Natural killer cell (primary cell): ENCODE data around the gene LSAMP. TPM values are rescaled to one million over a fixed set of nuclear protein-coding genes. Genes with fewer than 3 reads are reported as not detected.

ENCODE experiments used
- ATAC-seq, 3 donors: fragments of 150-1000 bp in 2 of 3; fragments of 200-7000 bp in 1 of 3; cut with Tn5 transposase; 1 replicate in 1 of 3; 2 replicates in 2 of 3; pipeline ENCODE4 v1.10.0; 2021; ENCODE audit warnings: mild to moderate bottlenecking in 2 of 3, moderate library complexity in 2 of 3
- DNase-seq, 2 donors: peaks; one replicate each; pipeline versions ENCODE4 v3.0.0 to v3.0.0-alpha.2; 2013 to 2021; ENCODE audit warnings: mixed read lengths in 1 of 2
- H3K27ac ChIP-seq: one replicate; pipeline ENCODE4 v1.5.1; 2013; ENCODE audit warnings: mild to moderate bottlenecking, low read length
- H3K27me3 ChIP-seq: one replicate; pipeline ENCODE4 v1.6.1; 2013; ENCODE audit warnings: low read length; ENCODE audit not compliant: control insufficient read depth, insufficient read depth
- H3K36me3 ChIP-seq: one replicate; pipeline ENCODE4 v1.6.1; 2013; ENCODE audit warnings: low read length; ENCODE audit not compliant: control insufficient read depth, insufficient read depth
- H3K4me1 ChIP-seq: one replicate; pipeline ENCODE4 v1.6.1; 2013; ENCODE audit warnings: low read length; ENCODE audit not compliant: control insufficient read depth, insufficient read depth
- H3K4me3 ChIP-seq: one replicate; pipeline ENCODE4 v1.5.1; 2013; ENCODE audit warnings: low read length
- H3K9me3 ChIP-seq: one replicate; pipeline ENCODE4 v1.6.1; 2013; ENCODE audit warnings: low read length; ENCODE audit not compliant: control insufficient read depth, insufficient read depth
- H3K27ac Mint-ChIP-seq, 2 donors: one replicate each; pipeline ENCODE4 v1.8.0; 2022; ENCODE audit warnings: mild to moderate bottlenecking in 2 of 2, mixed read lengths in 2 of 2, moderate library complexity in 1 of 2
- H3K27me3 Mint-ChIP-seq, 2 donors: one replicate each; pipeline ENCODE4 v1.8.0; 2022; ENCODE audit warnings: low read depth in 2 of 2, mixed read lengths in 2 of 2
- H3K36me3 Mint-ChIP-seq: one replicate; pipeline ENCODE4 v1.8.0; 2022; ENCODE audit warnings: mixed read lengths
- H3K4me1 Mint-ChIP-seq, 2 donors: one replicate each; pipeline ENCODE4 v1.8.0; 2022; ENCODE audit warnings: mixed read lengths in 2 of 2
- H3K4me3 Mint-ChIP-seq: one replicate; pipeline ENCODE4 v1.8.0; 2022; ENCODE audit warnings: mild to moderate bottlenecking, moderate library complexity, mixed read lengths
- H3K9me3 Mint-ChIP-seq, 2 donors: one replicate each; pipeline ENCODE4 v1.8.0; 2022; ENCODE audit warnings: mixed read lengths in 2 of 2
- WGBS: methylation state at CpG from one replicate; pipeline ENCODE4 v1.1.7; 2013; ENCODE audit warnings: missing lambda C conversion rate; ENCODE audit not compliant: insufficient coverage; 5-methylcytosine and 5-hydroxymethylcytosine counted together
- intact Hi-C: fragments of 100-400 bp; cut with micrococcal nuclease; formaldehyde crosslinking; loops from one replicate; pipeline ENCODE4 v1.14.2; 2022
- total RNA-seq, 4 donors: library from RNA; stranded (reverse); fragments of 120-200 nt in 1 of 4; gene quantifications; one replicate each; pipeline versions ENCODE4 v1.2.3 to v1.2.4, GENCODE V29; 2013 to 2022
- TF ChIP-seq, protein P1 (sequence below): fragments of 200-600 bp; IDR thresholded peaks from one replicate; pipeline ENCODE4 v1.8.0; 2022; ENCODE audit warnings: antibody characterized with exemption

The LSAMP gene
- total RNA-seq, 3 donors from 2014 or later (not counting 1 experiment from before 2014, with no cell fraction given) = not detected

DNA sequence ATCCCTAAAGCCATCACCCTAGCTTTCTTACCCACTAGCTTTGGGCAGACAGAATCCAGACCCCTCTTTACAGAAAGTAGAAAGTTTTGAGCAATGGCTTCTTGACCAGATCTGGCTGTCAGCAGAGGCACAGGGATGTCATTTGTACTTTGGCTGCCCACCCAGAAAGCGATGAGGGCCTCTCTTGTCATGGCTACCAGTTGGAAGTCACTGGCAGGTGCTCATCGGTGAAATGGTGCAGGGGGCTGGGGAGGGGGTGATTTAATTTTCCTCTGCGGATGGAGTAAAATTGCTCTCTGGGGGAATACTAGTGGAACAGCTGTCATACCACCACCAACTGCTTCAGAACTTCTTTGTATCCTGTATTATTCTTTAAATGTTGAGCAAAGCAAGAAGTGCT is 393.7 kb downstream of the LSAMP start:
- Histone ChIP-seq H3K27ac (no peak overlapping the region), H3K4me3 (no peak overlapping the region), H3K4me1 (no peaks in the 10 kb centered on the region), H3K27me3 (no peaks in the 10 kb centered on the region), H3K9me3 (no peaks in the 10 kb centered on the region), H3K36me3 (no peaks in the 10 kb centered on the region)
- Mint-ChIP-seq H3K4me1 (no peaks in the 10 kb centered on the region), H3K27me3 (no peaks in the 10 kb centered on the region), H3K36me3 (no peaks in the 10 kb centered on the region), H3K9me3 (peaks cover 9 to 11% of the 10 kb centered on the region in 2 donors), H3K27ac (no peak overlapping the region), H3K4me3 (no peak overlapping the region)
- ATAC-seq = no peak
- TF ChIP-seq, protein P1, sequence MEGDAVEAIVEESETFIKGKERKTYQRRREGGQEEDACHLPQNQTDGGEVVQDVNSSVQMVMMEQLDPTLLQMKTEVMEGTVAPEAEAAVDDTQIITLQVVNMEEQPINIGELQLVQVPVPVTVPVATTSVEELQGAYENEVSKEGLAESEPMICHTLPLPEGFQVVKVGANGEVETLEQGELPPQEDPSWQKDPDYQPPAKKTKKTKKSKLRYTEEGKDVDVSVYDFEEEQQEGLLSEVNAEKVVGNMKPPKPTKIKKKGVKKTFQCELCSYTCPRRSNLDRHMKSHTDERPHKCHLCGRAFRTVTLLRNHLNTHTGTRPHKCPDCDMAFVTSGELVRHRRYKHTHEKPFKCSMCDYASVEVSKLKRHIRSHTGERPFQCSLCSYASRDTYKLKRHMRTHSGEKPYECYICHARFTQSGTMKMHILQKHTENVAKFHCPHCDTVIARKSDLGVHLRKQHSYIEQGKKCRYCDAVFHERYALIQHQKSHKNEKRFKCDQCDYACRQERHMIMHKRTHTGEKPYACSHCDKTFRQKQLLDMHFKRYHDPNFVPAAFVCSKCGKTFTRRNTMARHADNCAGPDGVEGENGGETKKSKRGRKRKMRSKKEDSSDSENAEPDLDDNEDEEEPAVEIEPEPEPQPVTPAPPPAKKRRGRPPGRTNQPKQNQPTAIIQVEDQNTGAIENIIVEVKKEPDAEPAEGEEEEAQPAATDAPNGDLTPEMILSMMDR = no peak
- DNase-seq = no peak
- intact Hi-C loops = no loop called here
- WGBS = 84% methylated on average over 3 of the region's 3 CpGs

- Mint-ChIP-seq H3K9me3 (peaks cover 9 to 11% of the 10 kb centered on the region in 2 donors), H3K27ac (no peak overlapping the region), H3K4me3 (no peak overlapping the region), H3K36me3 (no peaks in the 10 kb centered on the region), H3K27me3 (no peaks in the 10 kb centered on the region), H3K4me1 (no peaks in the 10 kb centered on the region)
- intact Hi-C loops = no loop called here
- Histone ChIP-seq H3K27ac (no peak overlapping the region), H3K4me3 (no peak overlapping the region), H3K4me1 (no peaks in the 10 kb centered on the region), H3K36me3 (no peaks in the 10 kb centered on the region), H3K27me3 (no peaks in the 10 kb centered on the region), H3K9me3 (no peaks in the 10 kb centered on the region)
- DNase-seq (no peak), ATAC-seq (no peak)
- TF ChIP-seq, protein P1 = no peak
- 77% methylated on average over 4 of the region's 4 CpGs for WGBS
Observed at GRCh38 chr3:116051040-116051439, 394.2 kb downstream of the LSAMP start.

GRCh38 chr3:116050311-116050915 is 394.9 kb downstream of the LSAMP start:
- H3K36me3 Mint-ChIP-seq = no peaks in the 10 kb centered on the region
- no peak overlapping the region for H3K4me3 Mint-ChIP-seq
- Histone ChIP-seq H3K9me3 (no peaks in the 10 kb centered on the region), H3K4me3 (no peak overlapping the region), H3K36me3 (no peaks in the 10 kb centered on the region), H3K27me3 (no peaks in the 10 kb centered on the region), H3K4me1 (no peaks in the 10 kb centered on the region), H3K27ac (no peak overlapping the region)
- intact Hi-C loops = no loop called here
- no peaks in the 10 kb centered on the region for H3K4me1 Mint-ChIP-seq
- H3K9me3 Mint-ChIP-seq = peaks cover 9 to 11% of the 10 kb centered on the region in 2 donors
- no peak for ATAC-seq
- H3K27ac Mint-ChIP-seq = no peak overlapping the region
- TF ChIP-seq, protein P1 = no peak
- 38% methylated on average over 1 of the region's 2 CpGs for WGBS
- H3K27me3 Mint-ChIP-seq = no peaks in the 10 kb centered on the region
- DNase-seq = no peak

GRCh38 chr3:116048991-116049390 is 396.3 kb downstream of the LSAMP start:
- H3K4me1 ChIP-seq = no peaks in the 10 kb centered on the region
- no peaks in the 10 kb centered on the region for H3K9me3 ChIP-seq
- H3K27me3 ChIP-seq = no peaks in the 10 kb centered on the region
- ATAC-seq (no peak), DNase-seq (no peak)
- H3K36me3 ChIP-seq = no peaks in the 10 kb centered on the region
- no peak overlapping the region for H3K27ac ChIP-seq
- Mint-ChIP-seq H3K4me1 (no peaks in the 10 kb centered on the region), H3K36me3 (no peaks in the 10 kb centered on the region), H3K9me3 (peaks cover 11% of the 10 kb centered on the region in 2 donors), H3K27me3 (no peaks in the 10 kb centered on the region), H3K4me3 (no peak overlapping the region), H3K27ac (no peak overlapping the region)
- H3K4me3 ChIP-seq = no peak overlapping the region
- intact Hi-C loops = no loop called here
- TF ChIP-seq, protein P1 = no peak
